ENCODE results near the gene TUB. TPM values are rescaled to one million over a fixed set of nuclear protein-coding genes. Genes with fewer than 3 reads are reported as not detected.

Gene TUB
- total RNA-seq, 1 donor from 2014 or later = 0.29 TPM

GRCh38 chr11:8067567-8067928 lies 13.5 kb upstream of the TUB start:
- H3K27me3 Mint-ChIP-seq (ENCODE audit: insufficient read depth) = peaks cover 2% of the 10 kb centered on the region
- intact Hi-C loops (cut with micrococcal nuclease) = no loop called here
- no peak for DNase-seq (ENCODE audit: low spot score)
- H3K36me3 Mint-ChIP-seq (ENCODE audit: low read depth) = no peaks in the 10 kb centered on the region
- H3K27ac Mint-ChIP-seq = no peak overlapping the region
- no peaks in the 10 kb centered on the region for H3K4me1 Mint-ChIP-seq (ENCODE audit: low read depth)
- H3K4me3 Mint-ChIP-seq = no peak overlapping the region
- no peaks in the 10 kb centered on the region for H3K9me3 Mint-ChIP-seq

GRCh38 chr11:8067929-8068575 lies 13.0 kb upstream of the TUB start:
- intact Hi-C loops (cut with micrococcal nuclease) = no loop called here
- Mint-ChIP-seq H3K36me3 (ENCODE audit: low read depth) (no peaks in the 10 kb centered on the region), H3K27me3 (ENCODE audit: insufficient read depth) (peaks cover 2% of the 10 kb centered on the region), H3K4me3 (no peak overlapping the region), H3K27ac (no peak overlapping the region), H3K4me1 (ENCODE audit: low read depth) (no peaks in the 10 kb centered on the region), H3K9me3 (no peaks in the 10 kb centered on the region)
- no peak for DNase-seq (ENCODE audit: low spot score)

- intact Hi-C loops (cut with micrococcal nuclease) = no loop called here
- H3K9me3 Mint-ChIP-seq = no peaks in the 10 kb centered on the region
- no peaks in the 10 kb centered on the region for H3K36me3 Mint-ChIP-seq (ENCODE audit: low read depth)
- no peak overlapping the region for H3K4me3 Mint-ChIP-seq
- no peak overlapping the region for H3K27ac Mint-ChIP-seq
- no peak for DNase-seq (ENCODE audit: low spot score)
- H3K27me3 Mint-ChIP-seq (ENCODE audit: insufficient read depth) = peaks cover 6% of the 10 kb centered on the region
- no peaks in the 10 kb centered on the region for H3K4me1 Mint-ChIP-seq (ENCODE audit: low read depth)
Observed at GRCh38 chr11:8068605-8069221, 12.3 kb upstream of the TUB start.

GRCh38 chr11:8069771-8070170 lies 11.2 kb upstream of the TUB start:
- Mint-ChIP-seq H3K36me3 (ENCODE audit: low read depth) (no peaks in the 10 kb centered on the region), H3K27me3 (ENCODE audit: insufficient read depth) (peaks cover 8% of the 10 kb centered on the region), H3K9me3 (no peaks in the 10 kb centered on the region), H3K27ac (no peak overlapping the region), H3K4me1 (ENCODE audit: low read depth) (no peaks in the 10 kb centered on the region), H3K4me3 (no peak overlapping the region)
- intact Hi-C loops (cut with micrococcal nuclease) = no loop called here
- no peak for DNase-seq (ENCODE audit: low spot score)

- Mint-ChIP-seq H3K4me1 (ENCODE audit: low read depth) (no peaks in the 10 kb centered on the region), H3K36me3 (ENCODE audit: low read depth) (no peaks in the 10 kb centered on the region), H3K9me3 (no peaks in the 10 kb centered on the region), H3K4me3 (no peak overlapping the region), H3K27ac (no peak overlapping the region), H3K27me3 (ENCODE audit: insufficient read depth) (peaks cover 9% of the 10 kb centered on the region)
- intact Hi-C loops (cut with micrococcal nuclease) = no loop called here
- DNase-seq (ENCODE audit: low spot score) = no peak
Observed at GRCh38 chr11:8070417-8071115, 10.4 kb upstream of the TUB start.

GRCh38 chr11:8071616-8072581 lies 9.1 kb upstream of the TUB start:
- no peak overlapping the region for H3K27ac Mint-ChIP-seq
- intact Hi-C loops (cut with micrococcal nuclease) = no loop called here
- no peaks in the 10 kb centered on the region for H3K9me3 Mint-ChIP-seq
- peaks cover 13% of the 10 kb centered on the region for H3K27me3 Mint-ChIP-seq (ENCODE audit: insufficient read depth)
- H3K4me3 Mint-ChIP-seq = no peak overlapping the region
- no peaks in the 10 kb centered on the region for H3K36me3 Mint-ChIP-seq (ENCODE audit: low read depth)
- DNase-seq (ENCODE audit: low spot score) = no peak
- H3K4me1 Mint-ChIP-seq (ENCODE audit: low read depth) = no peaks in the 10 kb centered on the region

GRCh38 chr11:8075119-8075726 lies 5.8 kb upstream of the TUB start:
- Mint-ChIP-seq H3K9me3 (no peaks in the 10 kb centered on the region), H3K4me3 (no peak overlapping the region), H3K36me3 (ENCODE audit: low read depth) (no peaks in the 10 kb centered on the region), H3K27me3 (ENCODE audit: insufficient read depth) (peaks cover 21% of the 10 kb centered on the region), H3K27ac (no peak overlapping the region), H3K4me1 (ENCODE audit: low read depth) (no peaks in the 10 kb centered on the region)
- DNase-seq (ENCODE audit: low spot score) = no peak
- intact Hi-C loops (cut with micrococcal nuclease) = no loop called here

- intact Hi-C loops (cut with micrococcal nuclease) = no loop called here
- Mint-ChIP-seq H3K4me1 (ENCODE audit: low read depth) (no peaks in the 10 kb centered on the region), H3K27me3 (ENCODE audit: insufficient read depth) (peaks cover 33% of the 10 kb centered on the region), H3K36me3 (ENCODE audit: low read depth) (no peaks in the 10 kb centered on the region), H3K27ac (no peak overlapping the region), H3K4me3 (no peak overlapping the region), H3K9me3 (no peaks in the 10 kb centered on the region)
- DNase-seq (ENCODE audit: low spot score) = no peak
Observed at GRCh38 chr11:8079111-8079675, 1.8 kb upstream of the TUB start.

GRCh38 chr11:8080069-8080670 lies 841 bp upstream of the TUB start:
- H3K9me3 Mint-ChIP-seq = no peaks in the 10 kb centered on the region
- no peak overlapping the region for H3K27ac Mint-ChIP-seq
- H3K4me1 Mint-ChIP-seq (ENCODE audit: low read depth) = no peaks in the 10 kb centered on the region
- no peak for DNase-seq (ENCODE audit: low spot score)
- peak overlapping the region; percentile 42 for H3K4me3 Mint-ChIP-seq
- H3K27me3 Mint-ChIP-seq (ENCODE audit: insufficient read depth) = peaks cover 36% of the 10 kb centered on the region
- intact Hi-C loops (cut with micrococcal nuclease) = no loop called here
- no peaks in the 10 kb centered on the region for H3K36me3 Mint-ChIP-seq (ENCODE audit: low read depth)

- Mint-ChIP-seq H3K9me3 (no peaks in the 10 kb centered on the region), H3K27ac (no peak overlapping the region), H3K4me1 (ENCODE audit: low read depth) (no peaks in the 10 kb centered on the region), H3K27me3 (ENCODE audit: insufficient read depth) (peaks cover 32% of the 10 kb centered on the region), H3K4me3 (peak overlapping the region; percentile 46), H3K36me3 (ENCODE audit: low read depth) (no peaks in the 10 kb centered on the region)
- DNase-seq (ENCODE audit: low spot score) = no peak
- intact Hi-C loops (cut with micrococcal nuclease) = no loop called here
Observed at GRCh38 chr11:8081591-8082250, 710 bp downstream of the TUB start.

- no peaks in the 10 kb centered on the region for H3K9me3 Mint-ChIP-seq
Observed at GRCh38 chr11:8082391-8083087, 1.5 kb downstream of the TUB start.

More at GRCh38 chr11:8082391-8083087, 1.5 kb downstream of the TUB start:
- intact Hi-C loops (cut with micrococcal nuclease) = no loop called here
- Mint-ChIP-seq H3K27me3 (ENCODE audit: insufficient read depth) (peaks cover 32% of the 10 kb centered on the region), H3K4me3 (peak overlapping the region; percentile 15), H3K27ac (no peak overlapping the region), H3K4me1 (ENCODE audit: low read depth) (no peaks in the 10 kb centered on the region), H3K36me3 (ENCODE audit: low read depth) (no peaks in the 10 kb centered on the region)
- no peak for DNase-seq (ENCODE audit: low spot score)

Data from activated T-helper 1 cell treated with anti-CD3 and anti-CD28 coated beads, Interleukin-12 subunit alpha, Interleukin-12 subunit beta, Interleukin-2, Interleukin-4 antibody, amounts not matched to agents 30 ng/mL and 10 ng/mL and 1 ng/mL, durations not matched to agents 14 hours and 24 hours and 36 hours (primary cell).